ENCODE results near the gene HSD11B1.

The HSD11B1 gene

GRCh38 chr1:209728466-209728865 is 23.8 kb downstream of the HSD11B1 start:
- DNase-seq, result no peak

DNA sequence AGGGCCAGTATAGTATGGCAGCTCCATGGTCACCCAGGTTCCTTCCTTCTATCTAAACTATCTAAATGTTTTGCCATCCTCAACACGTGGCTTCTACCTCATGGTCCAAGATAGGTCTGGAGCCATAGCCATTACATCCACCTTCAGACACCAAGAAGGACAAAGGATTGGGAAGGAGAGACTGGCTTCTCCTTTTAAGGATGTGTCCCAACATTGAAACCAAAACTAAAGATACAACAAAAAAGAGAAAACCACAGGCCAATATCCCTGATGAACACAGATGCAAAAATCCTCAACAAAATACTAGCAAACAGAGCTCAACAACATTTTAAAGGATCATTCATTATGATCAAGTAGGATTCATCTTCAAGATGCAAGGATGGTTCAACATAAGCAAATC is 24.8 kb downstream of the HSD11B1 start:
- no peak for DNase-seq

DNA sequence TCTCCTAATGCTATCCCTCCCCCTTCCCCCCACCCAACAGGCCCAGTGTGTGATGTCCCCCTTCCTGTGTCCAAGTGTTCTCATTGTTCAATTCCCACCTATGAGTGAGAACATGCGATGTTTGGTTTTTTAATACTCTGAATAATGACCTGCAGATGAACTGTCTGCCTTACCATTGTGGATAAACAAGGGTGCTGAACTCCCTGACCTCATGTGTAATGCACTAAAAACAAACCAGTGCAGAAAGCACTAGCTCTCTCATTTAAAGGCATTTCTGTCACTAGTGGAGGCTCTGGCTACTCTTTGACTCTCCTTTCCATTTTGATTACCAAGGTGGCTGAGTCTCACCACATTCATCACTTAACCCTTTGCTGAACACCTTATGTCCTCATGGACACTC is 28.1 kb downstream of the HSD11B1 start:
- DNase-seq, result no peak

- DNase-seq, result no peak
Measured at GRCh38 chr1:209733409-209734192, 29.0 kb downstream of the HSD11B1 start.

- no peak for DNase-seq
Measured at GRCh38 chr1:209736490-209737117, 32.0 kb downstream of the HSD11B1 start.

DNA sequence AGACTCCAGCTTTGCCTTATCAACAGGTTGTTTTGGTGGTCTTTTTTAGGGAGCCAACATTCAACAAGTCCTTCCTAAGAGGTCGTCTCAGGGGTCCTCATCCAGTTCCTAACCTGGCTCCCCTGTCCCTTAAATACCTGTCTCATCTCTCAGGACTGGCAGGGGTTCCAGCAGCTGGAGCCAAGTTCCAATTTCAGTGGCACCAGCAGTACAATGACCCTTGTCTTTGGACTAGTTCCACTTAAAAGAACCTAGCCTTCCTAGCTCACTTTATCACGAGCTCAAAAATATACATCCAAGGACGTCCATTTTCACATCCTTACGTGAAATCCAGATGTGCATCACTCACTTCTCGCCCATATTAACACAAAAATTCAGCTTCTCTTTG is 32.5 kb downstream of the HSD11B1 start:
- DNase-seq, result no peak

- no peak for DNase-seq
Measured at GRCh38 chr1:209738270-209738669, 33.6 kb downstream of the HSD11B1 start.

- DNase-seq, result no peak
Measured at GRCh38 chr1:209741193-209741592, 36.5 kb downstream of the HSD11B1 start.

GRCh38 chr1:209741889-209742288 is 37.2 kb downstream of the HSD11B1 start:
- no peak for DNase-seq

DNA sequence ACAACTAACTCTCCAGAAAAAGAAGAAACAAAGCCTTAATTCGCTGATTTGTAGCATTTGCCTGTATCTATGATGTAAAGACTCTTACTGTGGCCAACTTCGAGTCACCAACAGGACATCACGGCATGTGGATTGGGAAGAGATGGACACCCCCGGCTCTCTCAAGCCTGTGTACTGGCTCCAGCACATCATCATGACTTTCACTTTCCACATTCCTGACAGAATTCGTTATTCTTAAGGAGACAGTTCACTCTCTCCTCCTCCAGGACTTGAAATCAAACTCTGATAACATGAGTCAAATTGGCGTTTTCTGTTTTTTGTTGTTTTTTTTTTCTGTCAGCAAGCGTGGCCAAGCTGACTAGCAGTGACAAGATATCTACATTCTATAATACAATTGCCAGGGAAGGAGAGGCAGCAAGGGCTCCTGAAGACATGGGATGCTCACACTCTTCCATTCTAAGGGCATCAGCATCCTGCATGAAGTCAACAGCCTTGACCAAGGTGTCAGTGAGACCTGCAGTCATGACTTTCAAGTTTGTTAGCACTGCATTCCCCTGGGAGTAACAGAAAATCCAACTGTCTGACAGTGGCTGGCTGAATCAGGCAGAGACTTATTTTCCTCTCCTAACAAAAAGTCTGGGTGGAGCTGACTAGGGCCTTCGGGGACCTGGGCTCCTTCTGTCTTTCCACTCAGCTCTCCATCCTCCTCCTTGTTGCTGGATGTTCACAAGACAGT is 37.9 kb downstream of the HSD11B1 start:
- no peak for DNase-seq

GRCh38 chr1:209743145-209743482 is 38.5 kb downstream of the HSD11B1 start:
- DNase-seq, result no peak

DNA sequence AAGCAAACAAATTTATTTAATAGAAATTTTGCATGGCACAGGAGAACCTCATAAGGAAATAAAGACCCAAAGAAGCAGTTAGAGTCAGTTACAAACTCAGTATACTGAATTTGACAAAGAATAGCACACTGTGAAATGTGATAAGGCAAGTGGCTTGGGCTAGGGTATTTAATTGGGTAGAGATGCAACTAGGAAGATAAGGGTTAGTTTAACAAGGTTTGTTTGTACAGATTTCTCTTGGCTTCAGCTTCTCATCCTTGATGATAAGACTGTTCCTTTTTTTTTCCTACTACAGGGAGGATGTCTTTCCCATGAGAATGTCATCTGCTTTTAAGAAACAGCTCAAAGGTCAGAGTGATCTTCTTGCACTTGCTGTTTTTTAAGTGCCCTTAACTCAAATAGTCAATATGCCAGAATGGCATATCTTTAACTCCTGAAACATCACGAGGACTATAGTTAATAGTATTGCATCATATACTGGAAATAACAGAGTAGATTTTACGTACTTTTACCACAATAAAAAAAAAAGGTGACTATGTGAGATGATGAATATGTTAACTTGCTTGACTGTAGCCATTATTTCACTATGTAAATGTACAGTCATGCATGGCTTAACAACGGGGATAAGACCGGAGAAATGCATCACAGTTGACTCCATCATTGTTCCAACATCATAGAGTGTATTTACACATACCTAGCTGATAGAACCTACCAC is 42.0 kb downstream of the HSD11B1 start:
- peak in 1 of 3 experiments; percentile 8 for DNase-seq

- no peak for DNase-seq
Measured at GRCh38 chr1:209747580-209748262, 43.1 kb downstream of the HSD11B1 start.

- DNase-seq, result no peak
Measured at GRCh38 chr1:209748620-209749019, 44.0 kb downstream of the HSD11B1 start.

DNA sequence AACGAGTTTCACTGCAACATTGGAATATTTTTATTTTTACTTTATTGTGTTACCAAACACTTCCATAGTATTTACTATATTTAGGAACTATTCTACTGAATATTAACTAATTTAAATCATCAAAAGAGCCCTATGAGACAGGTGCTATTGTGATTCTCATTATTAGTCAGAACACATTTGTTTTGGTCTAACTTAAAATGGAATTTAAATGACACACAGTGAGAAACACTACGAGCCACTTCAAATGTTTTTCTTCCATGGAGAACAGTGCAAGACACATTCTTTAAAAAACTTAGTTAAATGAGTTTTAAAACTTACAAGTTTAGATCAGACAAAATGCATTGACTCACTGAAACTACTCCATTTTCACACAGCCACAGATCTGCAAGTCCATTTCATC is 44.6 kb downstream of the HSD11B1 start:
- no peak for DNase-seq

DNA sequence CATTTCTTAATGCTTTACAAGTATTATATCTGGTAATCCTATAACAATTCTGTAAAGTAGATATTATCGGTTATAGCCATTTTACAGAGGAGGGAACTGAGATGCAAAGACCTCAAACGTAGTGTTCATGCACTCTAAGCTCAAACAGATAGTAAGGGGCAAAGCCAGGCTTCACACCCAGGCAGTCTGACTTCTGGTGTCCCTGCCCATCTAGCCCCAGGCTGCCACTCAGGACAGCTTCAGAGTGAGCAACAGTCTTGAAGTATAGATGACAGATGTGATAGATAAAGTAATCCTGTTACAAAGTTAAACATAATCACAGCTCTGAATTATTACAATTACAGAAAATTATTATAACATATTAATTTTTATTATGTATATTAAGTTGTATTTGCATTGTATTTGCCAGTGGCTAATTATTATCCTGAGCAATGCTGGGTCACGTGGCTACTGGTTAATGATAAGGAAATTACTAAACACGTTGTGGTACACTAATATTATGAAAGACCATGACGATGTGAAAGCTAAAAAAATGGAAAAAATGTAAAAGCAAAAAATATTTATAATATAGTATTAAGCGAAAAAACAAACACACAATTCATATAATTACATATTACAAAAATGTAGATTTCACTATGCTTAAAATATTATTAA is 45.2 kb downstream of the HSD11B1 start:
- peak in 1 of 3 experiments; percentile 18 for DNase-seq

DNA sequence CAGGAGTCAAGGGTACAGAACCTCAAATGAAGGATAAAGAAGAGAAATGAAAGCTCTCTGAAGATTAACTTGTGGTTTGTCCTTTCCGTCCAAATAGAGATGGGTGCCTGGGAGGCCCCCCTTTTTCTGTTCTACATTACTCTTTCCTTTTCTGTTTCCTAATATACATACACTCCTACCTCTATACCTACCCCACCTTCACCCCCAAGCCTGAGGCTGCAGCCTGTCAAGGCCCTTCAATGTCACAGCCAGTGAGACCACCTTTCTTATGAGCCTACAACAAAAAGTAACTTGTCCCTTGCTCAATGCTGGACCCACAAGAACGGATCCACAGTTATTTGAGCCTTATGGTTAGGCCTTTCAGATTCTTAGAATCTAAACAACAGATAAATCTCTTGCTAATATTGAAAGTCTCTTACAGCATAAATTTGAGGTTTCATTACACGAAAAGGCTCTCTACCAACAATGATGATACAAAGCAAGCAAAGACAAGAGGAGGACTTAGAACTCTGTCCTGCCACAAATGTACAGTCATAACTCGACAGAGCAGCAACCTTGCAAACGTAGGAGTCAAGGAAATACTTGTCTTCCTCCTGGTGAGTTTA is 47.1 kb downstream of the HSD11B1 start:
- DNase-seq, result no peak

DNA sequence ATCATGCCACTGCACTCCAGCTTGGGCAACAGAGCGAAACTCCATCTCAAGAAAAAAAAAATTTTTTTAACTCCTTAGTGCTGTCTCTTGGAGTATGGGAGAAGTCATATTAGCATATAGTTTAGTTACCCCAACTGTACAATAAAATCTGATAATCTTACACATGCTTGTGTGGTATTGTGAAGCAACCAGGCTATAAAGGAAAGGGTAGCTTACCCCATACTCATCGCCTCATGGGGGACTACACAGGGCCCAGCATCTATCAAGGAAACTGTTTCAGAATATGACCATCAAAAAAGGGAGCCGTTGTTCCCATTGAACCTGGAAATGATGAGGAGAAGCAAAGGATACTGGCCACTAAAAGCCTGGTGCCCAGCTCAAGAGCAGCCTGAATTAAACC is 48.2 kb downstream of the HSD11B1 start:
- DNase-seq, result no peak

DNA sequence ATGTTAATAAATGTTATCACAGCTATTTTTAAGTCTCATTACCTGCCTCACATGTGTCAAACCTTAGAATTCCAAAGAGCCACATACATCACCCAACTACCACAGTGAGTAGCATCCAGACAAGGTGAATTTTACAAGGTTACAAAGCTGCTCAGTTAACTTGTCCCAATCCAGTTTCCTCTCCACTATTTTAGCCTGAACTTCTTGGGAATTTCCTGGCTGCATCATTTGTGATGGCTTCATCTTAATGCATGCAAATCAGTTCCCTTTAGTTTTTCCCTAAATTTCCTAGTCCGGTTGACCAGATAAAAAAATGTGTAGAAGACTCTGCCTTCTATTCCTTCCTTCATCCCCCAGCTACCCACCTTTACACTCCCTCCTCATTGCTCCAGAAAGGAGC is 50.6 kb downstream of the HSD11B1 start:
- DNase-seq, result no peak

DNA sequence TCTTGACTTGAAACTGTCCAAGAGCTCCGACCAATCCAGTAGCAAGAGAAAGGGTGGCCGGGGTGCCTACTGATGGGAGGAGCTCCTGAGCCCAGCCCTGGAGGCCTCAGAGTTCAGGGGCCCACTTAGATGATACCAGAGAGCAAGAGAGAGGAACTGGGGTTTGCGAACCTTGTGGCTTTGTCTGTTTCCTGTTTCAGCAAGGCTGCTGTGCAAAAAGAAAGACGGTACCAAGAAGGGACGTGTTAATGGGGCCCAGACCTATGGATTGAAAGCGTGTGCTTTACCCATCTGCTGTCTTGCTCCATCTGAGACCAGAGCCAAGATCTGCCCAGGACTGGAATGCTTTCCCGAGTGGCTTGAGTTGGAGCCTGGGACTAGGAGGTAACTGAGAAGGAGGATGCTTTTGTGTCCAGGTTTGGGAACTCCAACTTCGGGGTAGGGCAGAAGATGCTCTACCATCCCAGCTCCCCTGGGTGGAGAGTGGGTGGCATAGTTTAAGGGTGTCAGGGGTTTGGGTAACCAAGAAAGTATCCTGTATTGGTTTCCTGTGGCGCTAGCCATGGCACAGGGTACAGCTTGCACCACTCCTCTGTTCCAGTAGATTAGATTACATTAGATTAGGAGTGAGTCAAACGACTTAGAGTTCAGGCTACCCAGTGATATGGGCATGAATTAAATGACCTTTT is 51.4 kb downstream of the HSD11B1 start, which contains the start of gene TRAF3IP3:
Gene TRAF3IP3 (plus strand): TSS at position 128 of the 689 bp plus-strand sequence. CDS start 3,987 bp downstream, outside the sequence.
- DNase-seq, result no peak

All from NCI-H1417 (cell line).